Calu3 (cell line): ENCODE data around the gene PPP1R3C. TPM values are rescaled to one million over a fixed set of nuclear protein-coding genes. Genes with fewer than 3 reads are reported as not detected.

ENCODE experiments used
- BruUV-seq: library from RNA; stranded (reverse); fragments of 400-500 nt; replicated peaks from 2 replicates; lab custom pipeline; 2021; lab: Mats Ljungman, UMichigan
- CTCF ChIA-PET: fragments of 300-600 bp; sonication (Branson Sonifier 250); formaldehyde crosslinking; loops from one replicate; lab custom pipeline; 2022; ENCODE audit warnings: antibody characterized with exemption; lab: Charles Lee
- DNase-seq: peaks from one replicate; pipeline ENCODE4 v3.0.0; 2022
- H3K27ac Mint-ChIP-seq: one replicate; pipeline ENCODE4 v1.8.0; 2022; ENCODE audit warnings: mixed read lengths; ENCODE audit not compliant: unreplicated experiment
- H3K27me3 Mint-ChIP-seq: one replicate; pipeline ENCODE4 v1.8.0; 2022; ENCODE audit warnings: mixed read lengths; ENCODE audit not compliant: unreplicated experiment
- H3K36me3 Mint-ChIP-seq: one replicate; pipeline ENCODE4 v1.8.0; 2022; ENCODE audit warnings: mild to moderate bottlenecking, moderate library complexity, mixed read lengths; ENCODE audit not compliant: insufficient read depth, unreplicated experiment
- H3K4me1 Mint-ChIP-seq: one replicate; pipeline ENCODE4 v1.8.0; 2022; ENCODE audit warnings: mild to moderate bottlenecking, low read depth, mixed read lengths; ENCODE audit not compliant: unreplicated experiment
- H3K4me3 Mint-ChIP-seq: one replicate; pipeline ENCODE4 v1.8.0; 2022; ENCODE audit warnings: mild to moderate bottlenecking, low read depth, moderate library complexity, mixed read lengths; ENCODE audit not compliant: unreplicated experiment
- H3K9me3 Mint-ChIP-seq: one replicate; pipeline ENCODE4 v1.8.0; 2022; ENCODE audit warnings: low read depth, mixed read lengths; ENCODE audit not compliant: unreplicated experiment
- CTCF ChIP-seq: fragments of 200-600 bp; IDR thresholded peaks from one replicate; pipeline ENCODE4 v1.8.0; 2022; ENCODE audit warnings: antibody characterized with exemption; ENCODE audit not compliant: unreplicated experiment
- intact Hi-C: fragments of 100-400 bp; cut with micrococcal nuclease; formaldehyde crosslinking; loops from one replicate; pipeline ENCODE4 v1.10.0; 2022; ENCODE audit not compliant: unreplicated experiment
- total RNA-seq: library from RNA; stranded (reverse); gene quantifications from 2 replicates; pipeline ENCODE4 v1.2.3, GENCODE V29; 2022

The PPP1R3C gene
- total RNA-seq, 1 experiment from 2014 or later = 5.5 TPM

DNA sequence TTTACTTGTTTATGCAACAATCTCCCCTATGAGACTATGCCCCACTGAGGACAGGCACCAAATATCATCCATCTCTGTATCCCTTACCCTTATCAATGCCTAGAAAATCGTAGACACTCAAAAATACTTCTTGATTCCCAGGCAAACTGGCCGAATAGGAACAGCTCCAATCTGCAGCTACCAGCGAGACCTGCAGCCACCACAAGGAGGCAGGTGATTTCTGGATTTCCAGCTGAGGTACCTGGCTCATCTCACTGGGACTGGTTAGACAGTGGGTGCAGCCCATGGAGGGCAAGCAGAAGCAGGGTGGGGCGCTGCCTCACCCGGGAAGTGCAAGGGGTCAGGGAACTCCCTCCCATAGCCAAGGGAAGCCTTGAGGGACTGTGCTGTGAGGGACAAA lies 10.8 kb upstream of the PPP1R3C start:
- Mint-ChIP-seq H3K4me1 (peaks cover 5% of the 10 kb centered on the region), H3K27ac (no peak overlapping the region), H3K9me3 (no peaks in the 10 kb centered on the region), H3K27me3 (peaks cover 64% of the 10 kb centered on the region), H3K4me3 (no peak overlapping the region), H3K36me3 (no peaks in the 10 kb centered on the region)
- no TSS peak for BruUV-seq
- intact Hi-C loops = loop anchor here (1.0 to 5.0 kb wide), 3 partner anchors 51 to 269 kb away; no protein-coding TSS in a partner anchor
- CTCF ChIA-PET = interaction anchor here (0.9 to 1.5 kb wide), 7 partner anchors 8 to 345 kb away, joined by 3 to 25 read pairs (median 4); partner anchors contain the start of gene PPP1R3C
- DNase-seq = peak; percentile 56
- TF ChIP-seq CTCF = no peak

DNA sequence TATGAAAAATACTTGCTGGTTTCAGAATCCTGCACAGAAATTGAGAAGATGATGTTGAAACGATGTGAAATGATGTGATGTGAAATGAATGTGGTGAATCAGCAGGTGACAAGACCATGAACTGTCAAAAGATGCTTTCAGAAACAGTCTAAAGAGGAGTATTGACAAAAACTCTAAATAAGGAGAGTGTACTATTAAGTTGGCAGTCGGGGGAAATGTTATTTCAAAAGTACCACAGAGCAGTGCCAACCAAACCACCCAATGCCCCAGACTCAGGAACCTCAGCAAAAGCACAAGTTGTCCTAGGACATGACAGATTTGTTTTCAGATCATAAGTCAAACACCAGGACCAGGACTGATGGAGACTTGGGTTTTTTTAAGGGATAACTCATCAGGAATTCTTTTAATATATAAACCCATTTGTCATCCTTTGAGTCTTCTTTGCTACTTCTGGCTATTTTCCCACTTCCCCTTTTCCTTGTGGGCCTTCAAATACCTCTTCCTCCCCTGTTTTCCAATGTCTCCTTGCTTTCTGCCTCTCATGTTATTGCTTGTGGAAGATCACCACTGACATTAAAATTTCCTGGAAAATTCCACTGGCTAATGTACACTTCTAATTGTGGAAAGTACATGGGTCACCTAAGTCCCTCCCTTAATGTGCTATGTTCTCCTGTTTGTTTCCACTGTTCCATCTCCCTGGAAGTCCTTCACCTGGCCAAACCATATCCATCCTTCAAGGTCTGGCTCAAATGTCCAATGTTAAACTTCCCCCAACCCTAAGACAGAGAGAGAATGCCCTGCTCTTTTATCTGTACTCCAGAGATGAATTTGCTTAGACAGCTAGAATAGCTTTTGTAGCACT lies 10.2 kb upstream of the PPP1R3C start:
- no peaks in the 10 kb centered on the region for H3K36me3 Mint-ChIP-seq
- H3K4me1 Mint-ChIP-seq = peaks cover 5% of the 10 kb centered on the region
- intact Hi-C loops = loop anchor here (1.0 to 5.0 kb wide), 3 partner anchors 51 to 269 kb away; no protein-coding TSS in a partner anchor
- H3K4me3 Mint-ChIP-seq = no peak overlapping the region
- H3K27ac Mint-ChIP-seq = no peak overlapping the region
- BruUV-seq = no TSS peak
- peaks cover 60% of the 10 kb centered on the region for H3K27me3 Mint-ChIP-seq
- CTCF ChIA-PET = interaction anchor here (0.9 to 1.5 kb wide), 6 partner anchors 10 to 345 kb away, joined by 3 to 25 read pairs (median 4); partner anchors contain the start of gene PPP1R3C
- TF ChIP-seq CTCF = no peak
- DNase-seq = no peak
- no peaks in the 10 kb centered on the region for H3K9me3 Mint-ChIP-seq

DNA sequence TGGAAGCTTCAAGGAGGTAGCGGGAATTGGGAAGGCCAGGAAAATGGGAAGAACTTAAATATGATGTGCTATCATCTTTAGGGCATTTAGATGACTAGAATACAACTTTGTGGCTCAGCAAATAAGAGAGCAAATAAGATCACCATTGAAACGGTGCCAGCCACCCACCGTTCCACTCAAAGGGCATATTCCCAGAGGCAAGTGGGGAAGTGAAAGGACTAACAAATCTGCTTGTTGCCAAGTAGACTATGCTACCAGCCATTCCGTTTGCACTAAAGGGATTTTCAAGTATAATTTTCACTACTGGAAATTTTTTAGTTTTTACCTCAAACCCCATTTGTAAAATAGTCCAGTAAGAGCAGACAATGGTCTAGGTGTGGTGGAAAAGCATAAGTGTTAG lies 4.0 kb upstream of the PPP1R3C start:
- Mint-ChIP-seq H3K9me3 (no peaks in the 10 kb centered on the region), H3K4me3 (no peak overlapping the region), H3K4me1 (peaks cover 8% of the 10 kb centered on the region), H3K27ac (no peak overlapping the region), H3K27me3 (peaks cover 5% of the 10 kb centered on the region), H3K36me3 (peaks cover 12% of the 10 kb centered on the region)
- no peak for TF ChIP-seq CTCF
- BruUV-seq = no TSS peak
- DNase-seq = no peak
- intact Hi-C loops = loop anchor here (5.0 kb wide), 1 partner anchor 245 kb away; no protein-coding TSS in a partner anchor
- CTCF ChIA-PET = no interaction called here

- Mint-ChIP-seq H3K27ac (no peak overlapping the region), H3K4me1 (peaks cover 8% of the 10 kb centered on the region), H3K9me3 (no peaks in the 10 kb centered on the region), H3K27me3 (no peaks in the 10 kb centered on the region), H3K4me3 (no peak overlapping the region), H3K36me3 (peaks cover 19% of the 10 kb centered on the region)
- DNase-seq = peak; percentile 76
- CTCF ChIA-PET = interaction anchor here (0.7 to 1.9 kb wide), 10 partner anchors 9 to 142 kb away, joined by 3 to 12 read pairs (median 4); no protein-coding TSS in a partner anchor
- intact Hi-C loops = loop anchor here (1.0 to 5.0 kb wide), 4 partner anchors 79 to 243 kb away; no protein-coding TSS in a partner anchor
- no peak for TF ChIP-seq CTCF
- BruUV-seq = no TSS peak
Measured at GRCh38 chr10:91635401-91636400, 2.8 kb upstream of the PPP1R3C start.
